ENCODE data around the gene RSPO3. TPM values are rescaled to one million over a fixed set of nuclear protein-coding genes. Genes with fewer than 3 reads are reported as not detected.

Gene RSPO3
- total and polyA plus RNA-seq, 2 of the 4 experiments (the other 2 are of a cell fraction): not detected

GRCh38 chr6:127199470-127199869, 81.0 kb downstream of the RSPO3 start:
- Histone ChIP-seq H3K4me3 (ENCODE audit: insufficient read depth, low read depth, low read length) (no peak overlapping the region), H3K4ac (ENCODE audit: low read depth, low read length) (no peak overlapping the region), H3K4me2 (ENCODE audit: low read depth, low read length) (no peak overlapping the region), H3K9ac (ENCODE audit: low read depth, low read length) (no peak overlapping the region), H3K18ac (ENCODE audit: low read depth, low read length) (no peak overlapping the region), H3K27me3 (ENCODE audit: control insufficient read depth, insufficient read depth, low read length) (no peaks in the 10 kb centered on the region), H3K9me3 (ENCODE audit: control insufficient read depth, insufficient read depth, low read length) (no peaks in the 10 kb centered on the region), H2AFZ (replicated peaks; ENCODE audit: low read length, poor library complexity) (no peak overlapping the region), H2BK120ac (ENCODE audit: low read depth, low read length) (no peak overlapping the region), H4K8ac (ENCODE audit: low read depth in 2 of 2, low read length in 2 of 2) (no peak overlapping the region), H3K4me1 (ENCODE audit: control insufficient read depth, insufficient read depth, low read length) (no peaks in the 10 kb centered on the region), H2BK15ac (ENCODE audit: low read depth, low read length) (no peak overlapping the region), H4K91ac (ENCODE audit: insufficient read depth, low read depth, low read length) (no peak overlapping the region), H2AK5ac (ENCODE audit: low read depth, low read length) (no peak overlapping the region), H4K20me1 (ENCODE audit: insufficient read depth, low read length) (no peaks in the 10 kb centered on the region), H3K56ac (ENCODE audit: extremely low read depth, insufficient read depth, low read length) (no peak overlapping the region), H2BK20ac (ENCODE audit: low read depth, low read length) (no peak overlapping the region), H3K9me1 (ENCODE audit: insufficient read depth, low read length) (no peaks in the 10 kb centered on the region), H2BK5ac (ENCODE audit: low read depth, low read length, poor library complexity, severe bottlenecking) (no peak overlapping the region), H3K27ac (ENCODE audit: insufficient read depth, low read length) (no peak overlapping the region), H4K5ac (ENCODE audit: low read depth, low read length) (no peak overlapping the region), H3K14ac (replicated peaks; ENCODE audit: low read depth, low read length) (no peak overlapping the region), H2AK9ac (replicated peaks; ENCODE audit: low read depth, low read length, poor library complexity) (no peak overlapping the region), H3K23ac (ENCODE audit: low read depth, low read length) (no peak overlapping the region), H3K79me1 (ENCODE audit: low read depth in 1 of 2, low read length in 2 of 2) (no peaks in the 10 kb centered on the region), H3K36me3 (ENCODE audit: control insufficient read depth, insufficient read depth, low read length) (no peaks in the 10 kb centered on the region)
- ATAC-seq (ENCODE audit: low read depth): no peak
- no peak for DNase-seq
- BruUV-seq (replicated peaks): no TSS peak
- intact Hi-C loops (cut with micrococcal nuclease): no loop called here
- TF ChIP-seq RCOR1 (IDR thresholded peaks at IDR 0.05; ENCODE audit: insufficient replicate concordance, low read length) (no peak), FOS (IDR thresholded peaks at IDR 0.05; ENCODE audit: low read depth, low read length) (no peak), CTCF (conservative IDR thresholded peaks at IDR 0.05; ENCODE audit: low read depth, low read length) (no peak), ELK1 (IDR thresholded peaks at IDR 0.05; ENCODE audit: borderline replicate concordance, low read depth, low read length) (no peak), CEBPB (IDR thresholded peaks at IDR 0.05; ENCODE audit: low read depth, low read length) (no peak), BHLHE40 (IDR thresholded peaks at IDR 0.05; ENCODE audit: low read depth, low read length) (no peak), MXI1 (IDR thresholded peaks at IDR 0.05; ENCODE audit: borderline replicate concordance, low read depth, low read length) (no peak), POLR2A (IDR thresholded peaks at IDR 0.05; ENCODE audit: low read depth, low read length) (no peak), MAZ (IDR thresholded peaks at IDR 0.05; ENCODE audit: borderline replicate concordance, low read depth, low read length) (no peak), MAFK (IDR thresholded peaks at IDR 0.05; ENCODE audit: low read depth, low read length) (no peak), USF2 (IDR thresholded peaks at IDR 0.05; ENCODE audit: low read depth, low read length) (no peak), NFE2L2 (IDR thresholded peaks at IDR 0.05; ENCODE audit: low read depth, low read length) (no peak), RFX5 (IDR thresholded peaks at IDR 0.05; ENCODE audit: low read depth, low read length) (no peak), SMC3 (IDR thresholded peaks at IDR 0.05; ENCODE audit: low read depth, low read length) (no peak), CHD1 (IDR thresholded peaks at IDR 0.05; ENCODE audit: low read depth, low read length) (no peak), RAD21 (IDR thresholded peaks at IDR 0.05; ENCODE audit: low read length) (no peak)
- POLR2A ChIA-PET (ENCODE audit: unreplicated experiment): no interaction called here
- in situ Hi-C loops (cut with MboI; ENCODE audit: low sequenced_read_pairs): no loop called here
- dilution Hi-C loops (cut with HindIII; ENCODE audit: low sequenced_read_pairs, unreplicated experiment): no loop called here
- no CpG with 5 or more reads among the region's 1 CpG for WGBS, 2 experiments (ENCODE audit: extremely low coverage in 2 of 2, insufficient read length in 1 of 2)
- CTCF ChIA-PET: no interaction called here

Measured in IMR-90 (cell line).